Ishikawa (cell line): ENCODE measurements around the gene PRAMEF15.
"Not testable (repeated sequence)": the region's sequence is repeated elsewhere in the genome, so short reads cannot be mapped to it uniquely, and the experiment has no call there.

ENCODE experiments used
- EP300 ChIP-seq: IDR thresholded peaks from 2 replicates; pipeline ENCODE4 v1.6.1; 2012; ENCODE audit warnings: borderline replicate concordance
- MAX ChIP-seq: IDR thresholded peaks from 2 replicates; pipeline ENCODE4 v1.6.1; 2012
- TAF1 ChIP-seq: IDR thresholded peaks from 2 replicates; pipeline ENCODE4 v1.6.1; 2012; ENCODE audit warnings: low read depth, mild to moderate bottlenecking
- TEAD4 ChIP-seq: IDR thresholded peaks from 2 replicates; pipeline ENCODE4 v1.6.1; 2012
- USF1 ChIP-seq: IDR thresholded peaks from 2 replicates; pipeline ENCODE4 v1.6.1; 2012
- ZBTB7A ChIP-seq: IDR thresholded peaks from 2 replicates; pipeline ENCODE4 v1.6.1; 2012; ENCODE audit warnings: low read depth

GRCh38 chr1:13356774-13357173 lies 41.4 kb downstream of the PRAMEF15 start:
- TF ChIP-seq USF1, MAX, TEAD4, ZBTB7A, EP300, TAF1: not testable (repeated sequence)
